ENCODE data around the gene PIWIL4.

Gene PIWIL4

DNA sequence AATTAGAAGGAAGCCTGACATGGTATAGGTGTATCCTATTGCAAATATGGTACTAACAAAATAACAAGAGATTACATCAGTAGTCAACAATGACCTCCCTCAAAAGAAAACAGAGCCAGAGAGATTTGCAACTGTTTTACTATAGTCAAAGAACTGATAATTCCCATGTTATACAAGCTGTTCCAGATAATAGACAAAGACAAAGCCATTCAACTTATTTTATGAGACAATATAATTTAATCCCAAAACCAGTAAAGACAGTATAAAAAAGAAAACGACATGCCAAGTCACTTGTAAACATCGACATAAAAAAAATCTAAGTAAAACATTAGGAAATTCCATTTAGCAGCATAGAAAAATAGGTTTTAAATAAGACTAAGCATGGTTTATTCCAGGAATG is 65.2 kb downstream of the PIWIL4 start:
- Histone ChIP-seq H3K36me3 (ENCODE audit: control insufficient read depth, insufficient read depth, low read length) (no peaks in the 10 kb centered on the region), H3K4me3 (replicated peaks; ENCODE audit: low read depth, low read length) (no peak overlapping the region), H3K27me3 (replicated peaks; ENCODE audit: control insufficient read depth, insufficient read depth, low read length) (no peaks in the 10 kb centered on the region; the same call in 1 of the 2 replicates)
- TF ChIP-seq, protein P1, sequence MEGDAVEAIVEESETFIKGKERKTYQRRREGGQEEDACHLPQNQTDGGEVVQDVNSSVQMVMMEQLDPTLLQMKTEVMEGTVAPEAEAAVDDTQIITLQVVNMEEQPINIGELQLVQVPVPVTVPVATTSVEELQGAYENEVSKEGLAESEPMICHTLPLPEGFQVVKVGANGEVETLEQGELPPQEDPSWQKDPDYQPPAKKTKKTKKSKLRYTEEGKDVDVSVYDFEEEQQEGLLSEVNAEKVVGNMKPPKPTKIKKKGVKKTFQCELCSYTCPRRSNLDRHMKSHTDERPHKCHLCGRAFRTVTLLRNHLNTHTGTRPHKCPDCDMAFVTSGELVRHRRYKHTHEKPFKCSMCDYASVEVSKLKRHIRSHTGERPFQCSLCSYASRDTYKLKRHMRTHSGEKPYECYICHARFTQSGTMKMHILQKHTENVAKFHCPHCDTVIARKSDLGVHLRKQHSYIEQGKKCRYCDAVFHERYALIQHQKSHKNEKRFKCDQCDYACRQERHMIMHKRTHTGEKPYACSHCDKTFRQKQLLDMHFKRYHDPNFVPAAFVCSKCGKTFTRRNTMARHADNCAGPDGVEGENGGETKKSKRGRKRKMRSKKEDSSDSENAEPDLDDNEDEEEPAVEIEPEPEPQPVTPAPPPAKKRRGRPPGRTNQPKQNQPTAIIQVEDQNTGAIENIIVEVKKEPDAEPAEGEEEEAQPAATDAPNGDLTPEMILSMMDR (IDR thresholded peaks at IDR 0.05; ENCODE audit: insufficient read depth, low read length, poor library complexity, severe bottlenecking): no peak
- no peak for DNase-seq (ENCODE audit: extremely low read depth, insufficient read length)

DNA sequence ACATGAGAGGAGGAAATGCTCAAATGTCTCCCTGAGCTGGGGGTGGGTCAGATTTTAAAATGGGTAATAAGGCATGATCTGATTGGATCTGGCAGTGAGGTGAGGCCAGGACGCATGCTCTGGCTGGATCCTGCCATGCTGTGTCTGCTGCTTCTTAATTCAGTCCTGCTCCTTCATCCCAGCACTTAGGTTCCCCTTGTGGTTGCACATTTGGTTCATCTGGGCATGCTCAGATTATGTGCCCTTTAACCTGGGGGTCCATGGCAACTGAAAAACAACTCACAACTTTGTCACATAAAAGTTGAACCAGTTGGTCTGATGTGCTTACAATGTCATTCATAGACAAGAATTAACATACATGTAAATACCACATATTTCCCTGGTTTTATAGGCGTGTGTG is 67.9 kb downstream of the PIWIL4 start:
- H3K4me3 ChIP-seq (replicated peaks; ENCODE audit: low read depth, low read length): no peak overlapping the region
- no peaks in the 10 kb centered on the region; the same call in 1 of the 2 replicates for H3K27me3 ChIP-seq (replicated peaks; ENCODE audit: control insufficient read depth, insufficient read depth, low read length)
- no peaks in the 10 kb centered on the region for H3K36me3 ChIP-seq (ENCODE audit: control insufficient read depth, insufficient read depth, low read length)
- DNase-seq (ENCODE audit: extremely low read depth, insufficient read length): no peak
- TF ChIP-seq, protein P1 (IDR thresholded peaks at IDR 0.05; ENCODE audit: insufficient read depth, low read length, poor library complexity, severe bottlenecking): no peak

DNA sequence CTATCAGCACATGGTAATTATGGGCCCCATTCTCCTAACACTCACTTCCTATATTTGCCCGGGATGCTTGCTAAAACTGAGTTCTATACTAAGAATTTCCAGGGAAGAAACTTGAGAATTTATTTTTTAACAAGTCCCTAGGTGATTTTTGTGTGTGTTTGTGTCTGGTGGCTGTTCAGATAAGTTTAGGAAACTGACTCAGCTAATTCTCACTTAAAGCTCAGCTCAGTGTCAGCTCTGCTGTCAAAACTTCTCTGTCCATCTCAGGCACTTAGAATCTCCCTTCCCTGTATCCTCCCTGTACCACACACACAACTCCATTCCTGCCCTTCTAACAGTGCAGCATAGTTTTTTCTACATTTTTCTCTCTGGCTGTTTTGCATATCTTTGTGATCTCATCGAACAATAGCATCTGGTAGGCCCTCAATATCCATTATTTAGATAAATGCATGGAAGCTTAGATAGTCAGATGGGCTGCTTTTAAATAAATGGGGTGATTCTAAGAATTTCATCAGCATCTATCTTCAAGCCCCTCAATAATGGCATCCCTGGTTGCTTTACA is 69.3 kb downstream of the PIWIL4 start:
- Histone ChIP-seq H3K36me3 (ENCODE audit: control insufficient read depth, insufficient read depth, low read length) (no peaks in the 10 kb centered on the region), H3K4me3 (replicated peaks; ENCODE audit: low read depth, low read length) (no peak overlapping the region), H3K27me3 (replicated peaks; ENCODE audit: control insufficient read depth, insufficient read depth, low read length) (no peaks in the 10 kb centered on the region; the same call in 1 of the 2 replicates)
- TF ChIP-seq, protein P1 (IDR thresholded peaks at IDR 0.05; ENCODE audit: insufficient read depth, low read length, poor library complexity, severe bottlenecking): no peak
- no peak for DNase-seq (ENCODE audit: extremely low read depth, insufficient read length)

DNA sequence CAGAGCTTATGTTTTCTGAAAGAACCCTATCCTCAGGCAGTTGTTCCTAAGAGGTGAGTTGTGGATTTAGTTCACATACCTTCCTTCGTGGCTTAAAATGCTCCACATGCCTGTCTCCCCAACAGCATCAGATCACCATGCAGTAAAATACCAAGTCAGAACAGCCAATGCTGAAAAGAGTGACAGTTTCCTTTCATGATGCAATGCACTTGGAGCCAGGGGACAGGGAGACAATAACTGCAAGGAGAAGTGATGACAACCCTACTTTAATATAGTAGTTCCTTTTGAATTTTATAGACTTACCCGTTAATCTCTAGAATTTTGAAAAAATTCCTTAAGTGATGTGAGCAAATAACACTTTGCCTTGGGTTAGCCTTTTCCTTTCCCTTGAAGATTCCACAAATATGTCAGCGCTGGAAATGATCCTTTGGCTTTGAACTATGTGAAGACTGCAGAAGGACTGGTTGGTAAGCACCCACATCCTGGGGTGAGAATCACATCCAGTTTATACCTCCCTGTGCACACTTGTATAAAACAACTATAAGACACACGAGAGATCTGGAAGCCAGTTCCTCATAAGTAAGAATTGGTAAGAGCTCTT is 71.2 kb downstream of the PIWIL4 start:
- DNase-seq (ENCODE audit: extremely low read depth, insufficient read length): no peak
- TF ChIP-seq, protein P1 (IDR thresholded peaks at IDR 0.05; ENCODE audit: insufficient read depth, low read length, poor library complexity, severe bottlenecking): no peak
- H3K36me3 ChIP-seq (ENCODE audit: control insufficient read depth, insufficient read depth, low read length): no peaks in the 10 kb centered on the region
- H3K4me3 ChIP-seq (replicated peaks; ENCODE audit: low read depth, low read length): no peak overlapping the region
- H3K27me3 ChIP-seq (replicated peaks; ENCODE audit: control insufficient read depth, insufficient read depth, low read length): no peaks in the 10 kb centered on the region; the same call in 1 of the 2 replicates

DNA sequence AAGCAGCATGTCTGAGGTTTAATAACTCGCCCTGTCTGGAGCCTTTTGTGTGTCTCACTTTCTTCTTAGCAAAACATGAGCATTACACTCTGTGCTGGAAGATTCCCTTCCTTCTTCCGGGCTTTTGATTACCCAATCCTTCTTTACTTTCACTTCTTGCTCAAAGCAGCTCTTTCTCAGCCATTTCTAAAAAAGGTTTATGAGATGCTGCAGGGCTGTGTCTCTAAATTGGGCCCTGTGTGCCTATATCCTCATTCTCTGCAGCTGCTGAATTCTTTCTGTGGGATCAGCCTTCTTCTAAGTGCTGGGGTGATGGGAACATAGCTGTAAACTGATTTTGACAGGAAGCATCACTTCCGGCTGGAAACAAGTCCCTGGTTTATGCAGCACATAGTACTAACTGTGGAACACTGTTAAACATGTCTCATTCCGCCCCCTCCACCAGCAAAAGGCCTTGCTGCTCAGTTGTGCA is 71.8 kb downstream of the PIWIL4 start:
- H3K4me3 ChIP-seq (replicated peaks; ENCODE audit: low read depth, low read length): no peak overlapping the region
- DNase-seq (ENCODE audit: extremely low read depth, insufficient read length): no peak
- TF ChIP-seq, protein P1 (IDR thresholded peaks at IDR 0.05; ENCODE audit: insufficient read depth, low read length, poor library complexity, severe bottlenecking): no peak
- no peaks in the 10 kb centered on the region; the same call in 1 of the 2 replicates for H3K27me3 ChIP-seq (replicated peaks; ENCODE audit: control insufficient read depth, insufficient read depth, low read length)
- H3K36me3 ChIP-seq (ENCODE audit: control insufficient read depth, insufficient read depth, low read length): no peaks in the 10 kb centered on the region

Data from GM06990 (cell line).